Transverse colon (tissue), 3 donors: ENCODE data around the gene ADAMTS3.

Experiments used
- POLR2A ChIP-seq: fragments of 450-650 bp; IDR thresholded peaks from one replicate; pipeline ENCODE4 v1.6.1; 2016; ENCODE audit warnings: antibody characterized with exemption, mild to moderate bottlenecking, moderate library complexity
- TF ChIP-seq, protein P1 (sequence below), 5 experiments: fragments of 200-600 bp in 3 of 5; fragments of 450-650 bp in 2 of 5; sonication (generic) in 3 of 5; IDR thresholded peaks; 1 replicate in 2 of 5; 2 replicates in 3 of 5; pipeline ENCODE4 v1.5.1; 2016 to 2017; ENCODE audit warnings: antibody characterized with exemption in 5 of 5, inconsistent platforms in 3 of 5, mild to moderate bottlenecking in 2 of 5, moderate library complexity in 1 of 5

DNA sequence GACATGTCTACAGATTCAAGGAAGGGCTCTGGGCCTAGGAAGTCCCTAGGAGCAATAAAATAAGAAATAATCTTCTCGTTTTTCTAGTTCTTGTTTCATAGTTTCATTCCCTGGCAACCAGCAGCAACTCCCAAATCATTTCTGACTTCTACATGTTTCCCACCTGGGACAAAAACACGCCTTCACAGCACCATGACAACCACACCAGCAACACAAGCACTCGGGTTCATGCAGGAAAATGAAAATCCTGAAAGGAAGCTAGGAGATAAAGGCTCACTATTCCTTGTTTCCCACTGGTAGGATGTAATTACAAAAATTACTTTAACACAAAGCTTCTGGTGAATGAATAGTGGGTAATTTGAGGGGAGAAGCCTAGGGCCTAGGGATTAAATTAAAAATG, 158.9 kb downstream of the ADAMTS3 start:
- TF ChIP-seq, protein P1, sequence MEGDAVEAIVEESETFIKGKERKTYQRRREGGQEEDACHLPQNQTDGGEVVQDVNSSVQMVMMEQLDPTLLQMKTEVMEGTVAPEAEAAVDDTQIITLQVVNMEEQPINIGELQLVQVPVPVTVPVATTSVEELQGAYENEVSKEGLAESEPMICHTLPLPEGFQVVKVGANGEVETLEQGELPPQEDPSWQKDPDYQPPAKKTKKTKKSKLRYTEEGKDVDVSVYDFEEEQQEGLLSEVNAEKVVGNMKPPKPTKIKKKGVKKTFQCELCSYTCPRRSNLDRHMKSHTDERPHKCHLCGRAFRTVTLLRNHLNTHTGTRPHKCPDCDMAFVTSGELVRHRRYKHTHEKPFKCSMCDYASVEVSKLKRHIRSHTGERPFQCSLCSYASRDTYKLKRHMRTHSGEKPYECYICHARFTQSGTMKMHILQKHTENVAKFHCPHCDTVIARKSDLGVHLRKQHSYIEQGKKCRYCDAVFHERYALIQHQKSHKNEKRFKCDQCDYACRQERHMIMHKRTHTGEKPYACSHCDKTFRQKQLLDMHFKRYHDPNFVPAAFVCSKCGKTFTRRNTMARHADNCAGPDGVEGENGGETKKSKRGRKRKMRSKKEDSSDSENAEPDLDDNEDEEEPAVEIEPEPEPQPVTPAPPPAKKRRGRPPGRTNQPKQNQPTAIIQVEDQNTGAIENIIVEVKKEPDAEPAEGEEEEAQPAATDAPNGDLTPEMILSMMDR (IDR thresholded peaks at IDR 0.05), result no peak
- no peak for TF ChIP-seq POLR2A
